GM18867 (cell line): ENCODE measurements around the gene NNMT.

ENCODE experiments used
- ATAC-seq: cut with Tn5 transposase; IDR thresholded peaks from one replicate; pipeline ENCODE4 v1.9.1; 2021; ENCODE audit warnings: mild to moderate bottlenecking, moderate library complexity; ENCODE audit not compliant: unreplicated experiment

The NNMT gene

DNA sequence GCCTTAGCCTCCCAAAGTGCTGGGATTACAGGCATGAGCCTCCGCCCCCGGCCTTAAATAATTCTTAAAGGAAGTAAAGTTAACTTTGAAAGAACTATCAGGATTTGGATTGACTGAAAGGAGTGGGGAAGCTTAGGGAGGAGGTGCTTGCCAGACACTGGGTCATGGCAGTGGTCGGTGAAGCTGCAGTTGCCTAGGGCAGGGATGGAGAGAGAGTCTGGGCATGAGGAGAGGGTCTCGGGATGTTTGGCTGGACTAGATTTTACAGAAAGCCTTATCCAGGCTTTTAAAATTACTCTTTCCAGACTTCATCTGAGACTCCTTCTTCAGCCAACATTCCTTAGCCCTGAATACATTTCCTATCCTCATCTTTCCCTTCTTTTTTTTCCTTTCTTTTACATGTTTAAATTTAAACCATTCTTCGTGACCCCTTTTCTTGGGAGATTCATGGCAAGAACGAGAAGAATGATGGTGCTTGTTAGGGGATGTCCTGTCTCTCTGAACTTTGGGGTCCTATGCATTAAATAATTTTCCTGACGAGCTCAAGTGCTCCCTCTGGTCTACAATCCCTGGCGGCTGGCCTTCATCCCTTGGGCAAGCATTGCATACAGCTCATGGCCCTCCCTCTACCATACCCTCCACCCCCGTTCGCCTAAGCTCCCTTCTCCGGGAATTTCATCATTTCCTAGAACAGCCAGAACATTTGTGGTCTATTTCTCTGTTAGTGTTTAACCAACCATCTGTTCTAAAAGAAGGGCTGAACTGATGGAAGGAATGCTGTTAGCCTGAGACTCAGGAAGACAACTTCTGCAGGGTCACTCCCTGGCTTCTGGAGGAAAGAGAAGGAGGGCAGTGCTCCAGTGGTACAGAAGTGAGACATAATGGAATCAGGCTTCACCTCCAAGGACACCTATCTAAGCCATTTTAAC is at the start of gene NNMT:
Gene NNMT (plus strand): TSS at position 724 of the 929 bp plus-strand sequence. CDS start 158 bp downstream, at position 882.
- ATAC-seq, result no peak

DNA sequence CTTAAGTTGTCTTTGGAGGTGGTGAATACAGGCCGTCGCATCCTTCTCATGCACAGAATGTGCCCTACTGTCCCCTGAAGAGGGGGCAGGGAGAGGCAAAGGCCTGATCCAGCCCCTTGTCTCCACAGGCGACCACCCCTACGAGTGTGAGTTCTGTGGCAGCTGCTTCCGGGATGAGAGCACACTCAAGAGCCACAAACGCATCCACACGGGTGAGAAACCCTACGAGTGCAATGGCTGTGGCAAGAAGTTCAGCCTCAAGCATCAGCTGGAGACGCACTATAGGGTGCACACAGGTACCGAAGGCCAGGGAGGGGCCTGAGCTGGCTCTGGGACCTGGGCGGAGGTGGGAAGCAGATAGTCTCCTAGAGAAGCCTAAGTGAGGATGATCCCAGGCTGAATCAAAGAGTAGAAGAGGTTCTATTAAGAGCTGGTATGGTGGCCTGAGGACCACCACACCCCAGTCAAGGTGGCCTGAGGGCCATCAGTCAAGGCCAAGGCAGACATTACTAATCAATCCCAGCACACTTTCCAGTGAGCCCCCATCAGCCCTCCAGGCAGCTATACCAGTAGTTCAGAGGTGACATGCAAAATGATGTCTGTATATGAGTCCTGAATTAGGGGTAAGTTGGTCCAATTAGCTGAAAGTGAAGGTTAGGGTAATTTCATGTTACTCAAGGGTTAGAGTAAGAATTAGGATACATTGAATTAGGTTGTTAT is 49.0 kb upstream of the NNMT start:
- ATAC-seq, result no peak

DNA sequence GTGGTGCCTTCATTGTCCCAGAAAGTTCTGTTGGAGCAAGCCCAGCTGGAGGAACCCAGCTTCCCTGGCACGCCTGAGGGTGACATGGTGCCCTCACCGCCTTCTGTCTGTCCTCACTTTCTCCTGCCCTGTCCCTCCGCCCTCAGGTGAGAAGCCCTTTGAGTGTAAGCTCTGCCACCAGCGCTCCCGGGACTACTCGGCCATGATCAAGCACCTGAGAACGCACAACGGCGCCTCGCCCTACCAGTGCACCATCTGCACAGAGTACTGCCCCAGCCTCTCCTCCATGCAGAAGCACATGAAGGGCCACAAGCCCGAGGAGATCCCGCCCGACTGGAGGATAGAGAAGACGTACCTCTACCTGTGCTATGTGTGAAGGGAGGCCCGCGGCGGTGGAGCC is 46.0 kb upstream of the NNMT start:
- ATAC-seq, result no peak

DNA sequence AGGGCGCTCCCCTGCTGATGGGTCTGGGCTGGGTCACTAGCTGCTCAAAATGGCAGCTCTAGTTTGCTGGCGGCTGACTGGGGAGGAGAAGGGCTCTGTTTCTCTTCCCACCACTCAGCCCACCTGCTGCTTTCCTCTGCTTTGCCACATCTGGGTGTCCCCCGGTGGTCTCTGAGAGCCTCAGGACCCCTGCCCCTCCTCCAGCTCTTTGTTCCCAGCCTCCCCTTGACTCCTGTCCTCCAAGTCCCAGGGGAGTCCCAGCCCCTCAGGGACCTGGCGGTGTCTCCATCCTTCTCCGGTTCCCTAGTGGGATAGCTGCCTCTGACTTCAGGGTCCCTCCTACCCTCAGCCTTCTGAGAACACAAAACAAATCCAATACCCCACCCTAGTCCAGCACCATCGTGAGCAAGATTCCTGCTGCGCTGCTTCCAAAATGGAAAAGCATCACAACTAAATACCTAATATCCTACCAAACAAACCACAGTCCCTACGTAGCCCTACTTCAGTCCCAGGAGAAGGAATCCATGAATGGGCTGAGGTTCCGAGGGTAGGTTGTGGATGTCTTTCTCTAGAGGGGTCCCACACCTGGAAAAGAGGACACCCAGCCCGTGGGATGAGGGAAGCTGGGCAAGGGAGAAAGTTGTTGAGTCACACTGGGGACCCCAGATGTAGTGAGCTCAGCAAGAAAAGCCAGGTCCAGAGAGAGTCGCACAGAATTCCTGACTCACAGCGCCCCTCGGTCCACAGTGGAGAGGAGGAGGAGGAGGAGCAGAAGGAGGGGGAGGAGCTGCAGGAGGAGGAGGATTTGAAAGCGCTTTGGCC is 45.0 kb upstream of the NNMT start:
- ATAC-seq, result no peak

DNA sequence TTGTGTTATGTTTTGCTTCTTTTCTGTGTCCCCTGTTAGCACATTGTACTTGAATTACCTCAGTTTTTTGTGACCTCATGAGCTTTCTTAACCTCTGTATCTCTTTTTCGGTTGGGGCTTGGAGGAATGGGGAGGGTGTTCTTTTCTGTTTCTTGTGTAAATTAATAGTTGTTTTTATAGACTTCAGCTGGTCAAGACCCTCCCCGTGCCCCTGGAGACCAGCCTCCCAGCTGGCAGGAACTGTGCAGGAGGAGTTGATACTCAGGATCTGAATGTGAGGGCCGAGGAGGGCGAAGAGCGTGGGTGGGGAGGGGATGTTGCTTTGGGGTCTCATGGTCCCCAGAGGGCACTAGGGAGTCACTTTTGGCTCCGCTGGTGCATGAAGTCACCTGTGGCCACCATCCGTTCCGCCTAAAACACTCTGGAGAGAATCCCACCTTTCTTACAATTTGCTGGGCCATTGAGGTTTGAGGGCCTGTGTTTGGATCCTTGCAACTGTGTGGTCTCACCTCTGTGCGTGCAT is 44.3 kb upstream of the NNMT start:
- no peak for ATAC-seq

DNA sequence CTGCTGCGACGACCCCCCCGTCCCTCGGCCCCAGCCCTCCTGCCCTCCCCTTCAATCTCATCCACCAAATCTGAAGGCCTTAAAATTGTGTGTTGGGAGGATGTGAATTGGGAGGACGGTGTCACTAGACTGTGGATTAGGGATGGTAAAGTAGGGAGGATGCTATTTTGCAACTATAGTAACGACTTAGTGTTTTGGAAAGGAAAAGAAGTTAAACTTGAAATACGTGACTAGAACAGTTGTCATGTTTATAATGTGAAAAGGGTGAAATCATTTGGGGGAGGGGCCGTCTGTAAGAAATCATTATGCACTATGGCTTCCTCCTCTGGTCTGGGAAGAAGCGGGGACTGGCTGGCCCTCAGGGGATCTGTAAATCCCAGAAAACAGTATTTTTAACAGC is 43.4 kb upstream of the NNMT start:
- no peak for ATAC-seq

DNA sequence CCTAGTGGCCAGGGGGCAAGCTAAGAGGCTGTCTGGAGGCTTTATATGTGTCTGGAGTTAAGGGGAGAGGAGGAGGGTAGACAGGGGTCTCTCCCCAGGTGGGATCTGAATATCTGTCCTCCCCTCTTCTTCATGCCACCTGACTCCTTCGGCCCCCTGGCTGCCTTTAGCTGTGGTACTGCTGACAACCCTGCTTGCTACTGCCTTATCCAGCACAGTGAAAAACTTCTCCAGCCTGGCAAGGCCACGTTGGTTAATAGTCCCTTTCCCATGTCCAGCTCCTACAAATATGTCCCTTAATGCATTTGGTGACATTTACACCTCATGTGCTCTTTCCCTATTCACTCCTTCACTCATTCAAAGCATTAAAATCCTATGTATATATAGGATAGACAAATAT is 42.4 kb upstream of the NNMT start:
- no peak for ATAC-seq

DNA sequence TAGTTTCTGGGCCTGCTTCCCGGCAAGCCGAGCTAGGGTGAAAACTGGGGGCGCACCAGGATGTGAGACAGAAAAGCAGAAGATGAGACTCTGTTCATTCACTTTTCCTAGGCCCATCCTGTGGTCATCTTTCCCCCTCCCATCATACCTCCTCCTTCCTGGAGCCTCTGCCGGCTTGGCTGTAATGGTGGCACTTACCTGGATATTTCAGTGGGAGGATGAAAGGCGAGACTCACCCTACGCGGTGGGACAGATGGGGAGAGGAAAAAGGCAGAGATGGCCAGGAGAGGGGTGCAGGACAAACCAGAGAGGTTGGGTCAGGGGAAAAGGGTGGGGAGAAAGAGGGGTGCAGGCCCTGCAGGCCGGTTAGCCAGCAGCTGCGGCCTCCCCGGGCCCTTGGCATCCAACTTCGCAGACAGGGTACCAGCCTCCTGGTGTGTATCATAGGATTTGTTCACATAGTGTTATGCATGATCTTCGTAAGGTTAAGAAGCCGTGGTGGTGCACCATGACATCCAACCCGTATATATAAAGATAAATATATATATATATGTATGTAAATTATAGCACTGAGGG is 41.5 kb upstream of the NNMT start:
- ATAC-seq, result no peak

DNA sequence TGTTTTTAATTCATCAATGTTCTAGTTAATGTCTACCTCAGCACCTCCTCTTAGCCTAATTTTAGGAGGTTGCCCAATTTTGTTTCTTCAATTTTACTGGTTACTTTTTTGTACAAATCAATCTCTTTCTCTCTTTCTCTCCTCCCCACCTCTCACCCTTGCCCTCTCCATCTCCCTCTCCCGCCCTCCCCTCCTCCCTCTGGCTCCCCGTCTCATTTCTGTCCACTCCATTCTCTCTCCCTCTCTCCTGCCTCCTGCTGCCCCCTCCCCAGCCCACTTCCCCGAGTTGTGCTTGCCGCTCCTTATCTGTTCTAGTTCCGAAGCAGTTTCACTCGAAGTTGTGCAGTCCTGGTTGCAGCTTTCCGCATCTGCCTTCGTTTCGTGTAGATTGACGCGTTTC is 40.9 kb upstream of the NNMT start:
- no peak for ATAC-seq

DNA sequence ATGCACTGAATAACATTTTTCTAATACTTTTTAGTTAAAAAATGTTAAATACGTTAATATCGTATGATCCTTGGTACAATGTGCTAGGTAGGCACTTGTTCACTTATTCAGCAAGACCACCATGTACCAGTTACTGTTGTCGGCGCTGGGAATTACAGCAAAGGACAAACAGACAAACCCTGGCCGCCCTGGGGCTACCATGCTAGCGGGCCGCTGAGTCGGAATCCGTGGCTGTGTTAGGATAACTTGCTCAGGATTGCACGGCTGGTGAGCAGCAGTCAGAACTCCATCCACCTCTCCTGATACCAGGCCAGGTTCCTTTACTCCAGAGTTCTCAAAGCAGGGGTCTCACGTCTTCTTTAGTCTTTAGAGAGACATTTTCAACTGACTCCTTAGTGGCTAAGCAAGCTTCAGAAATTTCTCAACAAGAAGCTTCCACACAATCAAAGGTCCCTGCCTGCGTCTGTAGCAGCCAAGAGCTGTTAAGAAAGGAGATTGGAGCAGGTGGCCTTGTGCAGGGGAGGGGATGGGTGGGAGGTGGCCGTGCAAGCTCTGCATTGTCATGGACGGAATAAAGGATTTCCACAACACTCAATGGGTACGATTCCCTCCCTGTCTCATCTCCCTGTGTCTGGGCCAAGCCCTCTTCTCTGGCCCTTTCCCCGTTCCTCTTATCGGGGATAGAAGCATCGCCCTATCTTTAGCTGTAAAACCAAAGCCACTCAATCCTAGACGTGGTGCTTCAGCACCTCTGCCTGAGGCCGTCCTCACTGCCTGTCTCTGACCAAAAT is 39.8 kb upstream of the NNMT start:
- ATAC-seq, result no peak

DNA sequence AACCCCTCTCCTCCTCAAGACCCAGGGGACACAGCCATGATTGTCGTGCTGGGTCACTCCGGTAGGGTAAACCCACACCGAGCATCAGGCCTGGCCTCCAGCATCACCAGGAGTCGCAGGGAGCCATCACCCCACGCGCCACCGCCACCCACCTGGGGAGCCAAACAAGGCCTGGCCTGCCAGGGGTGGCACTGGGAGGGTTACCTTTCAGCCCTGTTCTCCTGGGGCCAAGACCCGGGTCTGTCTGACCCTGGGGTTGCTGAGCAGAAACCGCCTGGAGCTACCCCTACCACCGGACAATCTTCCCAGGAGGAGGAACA is 39.3 kb upstream of the NNMT start:
- no peak for ATAC-seq

DNA sequence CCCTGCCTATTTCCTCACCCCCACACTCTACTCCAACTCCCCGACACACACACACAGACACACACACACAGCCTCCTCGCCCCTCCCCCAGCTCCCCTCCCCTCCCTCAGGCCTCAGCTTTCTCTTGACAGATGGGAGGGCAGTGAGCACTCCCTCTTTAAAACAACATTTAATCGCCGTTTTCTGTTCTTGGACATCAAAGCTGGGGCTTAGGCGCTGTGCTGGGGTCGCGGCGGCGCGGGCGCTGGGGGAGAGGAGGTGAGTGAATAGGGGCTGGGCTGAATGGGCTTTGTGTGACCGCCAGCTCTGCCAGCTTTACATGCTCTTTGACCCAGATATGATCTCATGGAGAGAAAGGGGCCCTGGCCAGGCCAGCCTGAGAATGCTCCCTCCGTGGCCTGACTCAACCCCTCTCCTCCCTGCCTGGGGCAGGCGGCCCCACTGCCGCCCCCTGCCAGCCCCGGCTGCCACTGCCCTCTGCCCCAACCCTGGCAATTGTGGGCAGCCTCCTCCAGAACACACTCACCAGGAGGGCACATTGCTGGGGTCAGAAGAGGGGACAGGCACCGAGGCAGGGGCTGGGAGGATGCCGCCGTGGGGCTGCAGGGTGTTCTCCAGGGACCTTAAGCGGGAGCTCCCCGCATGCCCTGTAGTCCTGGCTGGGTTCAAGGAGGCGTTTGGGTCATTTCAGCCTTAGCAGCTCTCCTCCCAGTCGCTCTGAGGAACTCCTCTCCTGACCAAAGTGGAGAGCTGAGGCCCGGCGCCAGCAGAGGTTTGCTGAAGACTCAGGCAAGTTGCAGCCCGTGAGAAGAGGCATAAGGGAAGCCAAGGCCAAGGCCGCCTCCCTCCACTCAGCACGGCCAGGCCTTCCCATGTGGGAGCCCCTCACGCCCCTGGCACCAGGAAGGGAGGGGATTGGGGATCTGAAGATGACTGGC is 38.3 kb upstream of the NNMT start:
- no peak for ATAC-seq

DNA sequence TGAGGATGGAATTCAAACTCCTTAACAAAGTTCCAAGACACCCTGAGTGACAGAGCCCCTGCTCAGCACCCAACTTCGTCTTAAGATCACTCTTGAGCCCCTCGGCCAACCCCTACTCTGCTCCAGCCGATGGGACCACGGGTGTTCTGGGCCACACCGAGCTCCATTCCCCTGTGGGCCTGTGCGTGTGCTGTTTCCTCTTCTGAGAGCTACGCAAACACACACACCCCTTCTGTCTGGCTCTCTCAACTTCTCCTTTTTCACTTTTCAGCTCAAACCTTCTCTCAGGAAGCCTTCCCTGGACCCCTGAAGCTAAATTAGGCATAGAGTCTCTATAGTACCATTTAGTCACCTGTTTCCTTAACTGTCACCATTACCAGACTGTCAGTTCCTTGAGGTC is 37.5 kb upstream of the NNMT start:
- ATAC-seq, result no peak

DNA sequence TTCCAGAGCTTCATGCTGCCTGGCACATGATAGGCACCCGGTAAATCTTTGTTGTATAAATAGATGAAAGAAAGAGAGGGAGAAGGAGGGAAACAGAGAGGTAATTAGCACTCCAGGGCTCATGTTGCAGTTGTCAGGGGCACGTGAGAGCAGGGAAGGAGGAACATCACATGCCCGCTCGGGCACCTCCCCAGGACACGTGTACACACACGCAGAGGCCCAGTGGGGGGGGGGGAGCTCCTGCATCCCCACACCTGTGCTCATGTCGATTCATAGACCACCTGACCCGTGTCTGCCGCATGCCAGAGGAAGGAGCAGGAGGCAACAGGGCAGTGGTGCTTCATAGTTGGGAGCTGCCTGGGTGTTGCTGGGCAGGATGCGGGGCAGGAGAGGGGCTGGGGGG is 37.1 kb upstream of the NNMT start:
- ATAC-seq, result no peak

DNA sequence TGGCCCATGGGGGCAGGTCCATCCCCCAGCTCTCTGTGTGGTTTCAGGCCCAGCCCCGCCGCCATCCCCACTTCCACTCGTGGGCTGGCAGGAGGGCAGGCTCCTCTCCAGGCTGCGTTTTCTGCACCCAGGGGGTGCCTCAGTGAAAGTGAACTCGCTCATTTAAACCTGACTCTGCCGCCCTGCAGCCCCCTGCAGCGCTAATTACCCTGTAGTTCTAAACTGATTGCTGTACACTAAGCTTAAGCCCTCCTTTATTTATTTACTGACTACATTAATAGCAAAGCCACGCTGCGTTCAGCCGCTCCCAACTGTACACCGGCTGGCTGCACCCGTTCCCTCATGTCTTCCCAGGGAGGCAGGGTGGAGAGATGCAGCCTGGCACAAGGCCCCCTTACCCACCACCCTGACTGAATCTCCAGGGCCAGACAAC is 36.6 kb upstream of the NNMT start:
- ATAC-seq, result no peak

DNA sequence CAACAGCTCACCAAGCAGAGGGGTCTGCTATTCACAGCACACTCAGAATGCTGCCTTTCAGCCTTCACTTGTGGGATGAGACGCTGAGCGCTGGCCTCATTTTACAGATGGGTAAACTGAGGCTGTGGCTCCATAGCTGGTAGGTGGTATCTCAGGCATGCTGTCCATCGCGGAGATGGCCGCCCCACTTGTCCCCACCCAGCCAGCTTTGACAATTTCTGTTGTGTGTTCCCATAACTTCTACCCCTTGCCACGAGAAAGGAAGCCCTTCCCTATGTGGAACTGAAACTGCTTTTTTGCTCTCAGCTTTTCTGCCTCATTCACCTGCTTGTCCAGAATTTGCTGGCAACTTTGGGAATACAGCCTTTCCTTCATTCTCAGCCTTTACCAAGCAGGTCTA is 36.1 kb upstream of the NNMT start:
- ATAC-seq, result no peak

DNA sequence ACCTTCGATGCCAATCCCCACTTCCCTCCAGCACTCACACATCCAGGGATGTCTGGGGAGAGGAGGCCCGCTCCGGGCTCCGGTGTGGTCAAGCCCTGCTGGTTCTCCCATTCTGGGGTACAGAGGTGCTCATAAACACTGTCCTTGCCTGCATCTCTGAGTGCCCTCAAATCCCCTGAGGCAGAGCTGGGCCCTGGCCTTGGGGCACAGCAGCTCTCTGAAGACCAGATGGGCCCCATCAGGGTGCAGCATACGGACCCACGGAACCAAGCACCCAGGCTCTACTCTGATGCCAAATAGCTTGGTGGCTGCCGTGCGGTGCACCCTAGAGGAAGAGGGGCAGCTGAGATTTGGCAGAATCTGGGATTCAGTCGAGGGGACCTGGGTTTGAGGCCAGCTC is 35.7 kb upstream of the NNMT start:
- no peak for ATAC-seq

DNA sequence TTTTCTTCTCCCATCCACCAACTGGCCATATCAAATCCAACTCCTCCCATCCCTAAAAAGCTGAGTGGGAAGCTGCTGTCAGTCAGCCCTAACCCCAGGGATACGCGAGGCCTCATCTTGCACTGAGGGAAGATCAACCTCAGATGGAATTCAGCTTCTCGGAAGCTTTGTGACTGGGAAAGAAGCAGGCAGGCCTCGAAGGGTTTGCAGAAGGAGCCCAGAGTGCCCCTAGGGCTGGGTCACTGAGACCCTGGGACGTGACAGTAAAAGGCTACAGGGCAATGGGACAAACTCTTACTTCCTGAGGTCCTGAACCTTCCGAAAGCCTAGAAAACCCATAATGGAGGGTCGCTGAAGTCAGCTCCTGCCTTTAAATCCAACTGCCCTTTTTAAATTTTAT is 34.4 kb upstream of the NNMT start:
- no peak for ATAC-seq
